AG04449 (cell line): ENCODE data around the gene MED31.
A peak's percentile ranks its signal among the peaks of the same experiment; 100 is the strongest.

Experiments used
- CTCF ChIA-PET: fragments of 350-600 bp; formaldehyde crosslinking; extraction: SDS; loops from one replicate; lab custom pipeline; 2021; ENCODE audit warnings: antibody characterized with exemption; lab: Yijun Ruan, JAX
- POLR2A ChIA-PET: fragments of 400-600, 350-600 bp; formaldehyde crosslinking; extraction: SDS; loops from one replicate; lab custom pipeline; 2020; ENCODE audit warnings: antibody characterized with exemption, inconsistent platforms; lab: Yijun Ruan, JAX
- DNase-seq: peaks from one replicate; pipeline ENCODE4 v3.0.0-alpha.2; 2010; ENCODE audit warnings: low read depth, low spot score
- H3K4me3 ChIP-seq: 2 replicates; pipeline ENCODE4 v1.5.1; 2011; ENCODE audit warnings: low read depth, mild to moderate bottlenecking, control low read depth, low read length
- CTCF ChIP-seq: IDR thresholded peaks from one replicate; pipeline ENCODE4 v1.5.1; 2011; ENCODE audit warnings: mild to moderate bottlenecking, moderate library complexity, low read length, control low read depth, inconsistent platforms; ENCODE audit not compliant: insufficient read depth; ENCODE audit errors: missing control alignments

Gene MED31

GRCh38 chr17:6641247-6641863 is 10.1 kb downstream of the MED31 start:
- CTCF ChIA-PET: interaction anchor here (0.9 to 2.2 kb wide), 5 partner anchors 9 to 269 kb away, joined by 3 to 20 read pairs (median 6); no protein-coding TSS in a partner anchor
- H3K4me3 ChIP-seq: peak overlapping the region; percentile 97
- no peak for TF ChIP-seq CTCF
- POLR2A ChIA-PET: interaction anchor here (1.0 kb wide), 1 partner anchor 18 kb away, joined by 3 read pairs; no protein-coding TSS in a partner anchor
- DNase-seq: no peak

- ChIA-PET POLR2A (interaction anchor here (1.0 kb wide), 1 partner anchor 17 kb away, joined by 3 read pairs; no protein-coding TSS in a partner anchor), CTCF (interaction anchor here (1.6 to 3.4 kb wide), 5 partner anchors 9 to 168 kb away, joined by 5 to 26 read pairs (median 6); no protein-coding TSS in a partner anchor)
- TF ChIP-seq CTCF: no peak
- peak within 1 kb of the TSS; percentile 97 for H3K4me3 ChIP-seq
- DNase-seq: peak; percentile 63
Measured at GRCh38 chr17:6640536-6641246, 10.7 kb downstream of the MED31 start, which contains the start of the genes KIAA0753 and TXNDC17. KIAA0753 (minus strand) TSS chr17:6640711; CDS start chr17:6635103, 5,608 bp downstream. TXNDC17 (plus strand) TSS chr17:6641060; CDS start chr17:6641083, 23 bp downstream.

- H3K4me3 ChIP-seq: peak overlapping the region; percentile 97
- no peak for DNase-seq
- no peak for TF ChIP-seq CTCF
- CTCF ChIA-PET: interaction anchor here (1.1 to 3.4 kb wide), 3 partner anchors 10 to 168 kb away, joined by 3 to 26 read pairs (median 5); no protein-coding TSS in a partner anchor
- POLR2A ChIA-PET: interaction anchor here (0.6 to 1.2 kb wide), 3 partner anchors 12 to 197 kb away, joined by 4 to 6 read pairs (median 4); no protein-coding TSS in a partner anchor
Measured at GRCh38 chr17:6639586-6640535, 11.5 kb downstream of the MED31 start.

GRCh38 chr17:6639014-6639585 is 12.3 kb downstream of the MED31 start:
- no peak for DNase-seq
- ChIA-PET CTCF (interaction anchor here (1.1 to 3.4 kb wide), 3 partner anchors 11 to 167 kb away, joined by 3 to 26 read pairs (median 5); no protein-coding TSS in a partner anchor), POLR2A (interaction anchor here (0.6 to 1.2 kb wide), 3 partner anchors 11 to 1194 kb away, joined by 3 to 4 read pairs (median 4); no protein-coding TSS in a partner anchor)
- TF ChIP-seq CTCF: no peak
- peak overlapping the region; percentile 97 for H3K4me3 ChIP-seq
